OCI-LY3 (cell line): ENCODE results near the gene CCNL1.

ENCODE experiments used
- EZH2phosphoT487 ChIP-seq: fragments of 200-600 bp; shearing (Covaris generic); IDR thresholded peaks from 2 replicates; pipeline ENCODE4 v1.6.1; 2018; ENCODE audit warnings: antibody characterized with exemption, mixed run types, low read depth
- TF ChIP-seq, protein P1 (sequence below): fragments of 200-600, 300-600 bp; sonication (generic); IDR thresholded peaks from 2 replicates; pipeline ENCODE4 v1.5.1; 2014; ENCODE audit warnings: antibody characterized with exemption, low read length, low read depth

DNA sequence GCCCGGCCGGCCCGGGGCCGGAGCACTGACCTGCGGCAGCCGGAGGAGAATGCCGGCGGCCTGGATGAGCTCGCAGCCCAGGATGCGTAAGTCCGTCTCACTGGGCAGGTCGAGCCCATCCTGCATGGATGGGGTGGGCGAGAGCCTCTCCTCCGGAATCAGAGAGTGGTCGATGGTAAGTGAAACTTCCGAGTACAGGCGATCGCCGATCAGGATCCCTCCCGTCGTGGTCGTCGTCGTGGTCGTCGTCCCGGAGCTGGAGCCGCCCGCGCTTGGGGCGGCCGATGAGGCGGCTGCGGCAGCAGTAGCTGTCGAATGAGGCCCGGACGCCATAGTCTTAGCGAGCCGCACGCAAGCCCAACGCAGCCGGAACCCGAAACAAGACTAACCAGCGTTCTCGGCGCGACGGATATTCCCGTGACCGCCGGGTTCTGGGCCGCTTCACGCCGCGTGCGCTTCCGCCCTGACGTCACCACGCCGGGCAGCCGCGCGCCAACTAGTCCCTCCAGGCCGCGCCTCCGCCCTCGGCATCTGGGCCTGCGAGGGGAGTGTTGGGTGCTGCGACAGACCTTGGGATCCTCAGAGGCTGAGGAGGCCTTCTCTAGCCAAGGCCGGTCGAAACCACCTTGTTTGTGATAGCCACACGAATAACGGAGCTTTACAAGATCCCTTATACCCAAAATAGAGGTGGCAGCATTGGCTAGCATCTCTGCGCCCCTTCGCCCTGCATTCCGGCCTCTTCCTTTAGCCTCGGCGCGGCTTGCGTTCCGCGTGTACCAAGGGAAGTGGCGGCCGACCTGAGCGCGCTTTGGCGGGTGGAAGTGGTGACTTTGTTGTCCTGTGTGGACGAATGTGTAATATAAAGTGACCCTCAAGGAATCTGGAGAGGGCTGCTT lies at the start of gene CCNL1:
- TF ChIP-seq, protein P1, sequence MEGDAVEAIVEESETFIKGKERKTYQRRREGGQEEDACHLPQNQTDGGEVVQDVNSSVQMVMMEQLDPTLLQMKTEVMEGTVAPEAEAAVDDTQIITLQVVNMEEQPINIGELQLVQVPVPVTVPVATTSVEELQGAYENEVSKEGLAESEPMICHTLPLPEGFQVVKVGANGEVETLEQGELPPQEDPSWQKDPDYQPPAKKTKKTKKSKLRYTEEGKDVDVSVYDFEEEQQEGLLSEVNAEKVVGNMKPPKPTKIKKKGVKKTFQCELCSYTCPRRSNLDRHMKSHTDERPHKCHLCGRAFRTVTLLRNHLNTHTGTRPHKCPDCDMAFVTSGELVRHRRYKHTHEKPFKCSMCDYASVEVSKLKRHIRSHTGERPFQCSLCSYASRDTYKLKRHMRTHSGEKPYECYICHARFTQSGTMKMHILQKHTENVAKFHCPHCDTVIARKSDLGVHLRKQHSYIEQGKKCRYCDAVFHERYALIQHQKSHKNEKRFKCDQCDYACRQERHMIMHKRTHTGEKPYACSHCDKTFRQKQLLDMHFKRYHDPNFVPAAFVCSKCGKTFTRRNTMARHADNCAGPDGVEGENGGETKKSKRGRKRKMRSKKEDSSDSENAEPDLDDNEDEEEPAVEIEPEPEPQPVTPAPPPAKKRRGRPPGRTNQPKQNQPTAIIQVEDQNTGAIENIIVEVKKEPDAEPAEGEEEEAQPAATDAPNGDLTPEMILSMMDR = no peak
- no peak for TF ChIP-seq EZH2phosphoT487
